GM19328 (cell line): ENCODE data around the gene ARPIN.
A peak's percentile ranks its signal among the peaks of the same experiment; 100 is the strongest.
"Not testable (repeated sequence)": the region's sequence is repeated elsewhere in the genome, so short reads cannot be mapped to it uniquely, and the experiment has no call there.

Experiments
- ATAC-seq: cut with Tn5 transposase; IDR thresholded peaks from one replicate; pipeline ENCODE4 v1.9.1; 2021; ENCODE audit warnings: mild to moderate bottlenecking, moderate library complexity; ENCODE audit not compliant: unreplicated experiment

The ARPIN gene

GRCh38 chr15:89880727-89881126 lies 32.0 kb downstream of the ARPIN start:
- no peak for ATAC-seq

DNA sequence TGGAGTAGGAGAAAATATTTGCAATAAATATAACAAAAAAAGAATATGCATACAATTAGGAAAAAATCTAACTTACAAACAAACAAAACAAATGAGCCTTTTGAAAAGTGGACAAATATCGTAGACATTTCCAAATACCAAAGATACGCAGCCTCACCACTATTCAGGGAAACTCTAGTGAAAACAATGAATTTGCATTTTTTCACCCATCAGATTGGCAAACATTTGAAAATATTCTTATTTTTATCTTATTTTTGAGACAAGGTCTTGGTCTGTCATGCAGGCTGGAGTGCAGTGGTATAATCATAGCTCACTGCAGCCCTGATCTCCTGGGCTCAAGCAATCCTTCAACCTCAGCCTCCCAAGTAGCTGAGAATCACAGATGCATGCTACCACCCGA lies 34.4 kb downstream of the ARPIN start:
- ATAC-seq: no peak

GRCh38 chr15:89877083-89877425 lies 35.7 kb downstream of the ARPIN start:
- no peak for ATAC-seq

GRCh38 chr15:89876396-89877082 lies 36.2 kb downstream of the ARPIN start:
- ATAC-seq: no peak

DNA sequence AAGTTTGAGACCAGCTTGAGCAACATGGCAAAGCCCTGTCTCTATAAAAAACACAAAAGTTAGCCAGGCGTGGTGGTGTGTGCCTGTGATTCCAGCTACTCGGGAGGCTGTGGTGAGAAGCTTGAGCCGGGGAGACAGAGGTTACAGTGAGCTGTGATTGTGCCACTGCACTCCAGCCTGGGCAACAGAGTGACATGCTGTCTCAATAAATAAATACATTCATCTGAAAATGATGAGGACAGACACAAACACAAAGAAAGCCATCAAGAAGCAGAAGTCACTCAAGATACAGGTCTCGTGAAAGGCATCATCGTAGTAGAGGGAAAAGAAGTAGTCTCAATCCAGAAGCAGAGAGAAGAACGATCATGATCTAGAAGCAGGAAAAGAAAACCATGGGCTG lies 37.0 kb downstream of the ARPIN start:
- ATAC-seq: no peak

DNA sequence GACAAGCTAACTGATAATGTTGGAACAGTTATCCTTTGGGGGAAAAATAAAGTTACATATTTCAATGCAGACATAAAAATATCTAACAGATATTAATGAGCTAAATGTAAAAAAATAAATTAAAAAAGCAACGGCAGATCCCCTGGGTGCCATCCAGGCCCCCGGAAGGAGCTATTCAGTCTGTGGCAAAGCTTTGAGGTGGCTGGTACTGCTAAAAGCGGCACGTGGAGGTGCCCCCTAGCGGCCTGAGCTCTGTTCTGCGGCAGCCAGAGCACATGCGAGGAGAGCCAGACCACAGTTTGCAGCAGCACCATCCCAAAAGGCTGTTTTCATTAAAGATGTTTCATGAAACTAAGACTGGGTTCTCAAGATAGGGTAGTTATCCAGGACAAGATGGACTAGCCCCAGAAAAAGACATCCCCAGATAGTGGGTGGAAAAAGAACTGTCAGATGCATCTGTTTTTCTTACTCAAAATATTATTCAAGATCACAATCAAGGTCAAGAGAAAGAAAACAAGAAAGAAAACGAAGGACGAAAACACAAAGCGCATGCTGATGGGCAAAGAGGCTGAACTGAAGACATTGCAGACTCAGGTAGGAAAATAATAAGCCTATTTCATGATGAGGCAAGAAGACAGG lies 37.7 kb downstream of the ARPIN start:
- peak; percentile 86 for ATAC-seq

DNA sequence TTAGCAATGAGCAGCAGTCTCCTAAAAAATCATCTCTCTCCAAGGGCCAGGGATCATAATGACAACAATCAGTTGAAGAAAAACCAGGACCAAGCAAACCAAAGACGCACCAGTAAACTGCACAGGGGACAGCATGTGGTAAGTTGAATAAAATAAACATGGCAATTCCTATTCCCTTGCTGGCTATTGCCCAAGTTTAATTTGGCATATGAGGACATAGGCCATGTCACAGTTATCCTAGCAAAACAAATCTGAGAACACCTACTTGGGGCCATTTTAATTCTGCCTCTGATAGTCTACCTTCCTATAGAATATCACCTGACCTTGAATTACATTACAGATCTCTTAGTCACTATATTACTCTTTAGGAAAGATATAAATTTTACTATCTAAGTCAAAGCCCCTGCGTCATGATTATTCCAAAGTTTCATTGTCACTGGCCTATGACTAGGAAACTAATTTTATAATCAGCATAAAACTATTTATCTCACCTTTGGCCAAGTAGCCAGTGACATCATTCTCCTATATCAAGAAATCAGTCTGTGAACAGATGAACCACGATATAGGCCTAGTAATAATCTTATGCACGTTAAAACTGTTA lies 42.0 kb downstream of the ARPIN start:
- no peak for ATAC-seq

DNA sequence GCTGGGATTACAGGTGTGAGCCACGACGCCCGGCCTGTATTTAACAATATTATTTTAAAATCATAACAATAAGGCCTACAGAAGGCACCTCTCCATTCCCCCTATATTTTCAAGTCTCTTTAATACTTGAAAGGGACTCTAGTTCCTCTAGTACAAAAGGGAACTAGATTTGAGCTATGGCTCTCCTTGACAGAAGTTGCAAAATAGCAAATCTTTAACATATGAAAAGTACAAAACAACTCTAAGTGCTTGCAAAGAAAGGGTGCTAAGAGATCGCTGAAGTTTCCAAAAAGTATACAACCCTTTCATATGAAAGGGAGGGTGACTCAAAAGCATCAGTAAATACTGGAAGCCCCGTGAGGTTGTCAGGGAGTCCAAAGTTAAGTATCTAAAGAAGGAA lies 42.7 kb downstream of the ARPIN start:
- ATAC-seq: no peak

- ATAC-seq: not testable (repeated sequence)
Observed at GRCh38 chr15:89869490-89869889, 43.3 kb downstream of the ARPIN start.

GRCh38 chr15:89864958-89865739 lies 47.6 kb downstream of the ARPIN start:
- ATAC-seq: no peak

DNA sequence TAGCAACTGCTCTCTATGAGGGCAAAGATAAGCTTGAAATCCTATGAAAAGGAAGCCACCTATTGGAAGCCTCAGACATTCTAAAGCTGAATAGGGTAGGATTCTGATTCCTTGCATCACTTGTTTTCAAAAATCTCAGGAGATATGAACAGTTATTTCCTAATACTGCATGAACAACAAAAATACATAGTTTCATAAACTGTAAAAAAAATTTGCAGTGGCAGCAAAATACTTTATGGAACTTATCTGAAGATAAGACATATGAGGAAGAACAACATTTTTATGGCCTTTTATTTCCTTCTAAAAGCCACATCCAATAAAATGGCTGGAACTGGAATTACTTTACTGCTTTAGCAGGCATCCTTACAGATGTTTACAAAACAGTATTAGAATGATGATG lies 48.8 kb downstream of the ARPIN start:
- ATAC-seq: no peak

DNA sequence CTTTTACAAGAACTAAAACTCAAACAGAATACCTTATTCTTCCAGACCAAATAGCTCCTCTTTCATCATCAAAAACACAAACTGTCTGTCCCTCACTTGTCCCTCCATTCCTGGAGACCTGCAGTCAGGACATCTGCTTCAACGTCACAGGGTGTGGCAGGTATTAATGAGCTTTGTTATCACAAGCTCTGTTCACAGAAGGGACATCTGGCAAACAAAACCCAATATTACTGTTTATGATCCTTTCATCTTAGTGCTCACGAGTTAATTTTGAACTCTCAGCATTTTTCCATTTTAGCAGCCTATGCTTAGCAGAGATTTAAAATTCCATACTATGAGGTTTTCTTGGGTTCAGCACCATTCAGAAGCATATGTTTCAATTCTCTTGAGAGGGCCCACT lies 51.9 kb downstream of the ARPIN start:
- ATAC-seq: no peak

- ATAC-seq: no peak
Observed at GRCh38 chr15:89860431-89860830, 52.3 kb downstream of the ARPIN start.

- no peak for ATAC-seq
Observed at GRCh38 chr15:89858661-89859458, 53.9 kb downstream of the ARPIN start.

GRCh38 chr15:89857673-89858072 lies 55.1 kb downstream of the ARPIN start:
- no peak for ATAC-seq

DNA sequence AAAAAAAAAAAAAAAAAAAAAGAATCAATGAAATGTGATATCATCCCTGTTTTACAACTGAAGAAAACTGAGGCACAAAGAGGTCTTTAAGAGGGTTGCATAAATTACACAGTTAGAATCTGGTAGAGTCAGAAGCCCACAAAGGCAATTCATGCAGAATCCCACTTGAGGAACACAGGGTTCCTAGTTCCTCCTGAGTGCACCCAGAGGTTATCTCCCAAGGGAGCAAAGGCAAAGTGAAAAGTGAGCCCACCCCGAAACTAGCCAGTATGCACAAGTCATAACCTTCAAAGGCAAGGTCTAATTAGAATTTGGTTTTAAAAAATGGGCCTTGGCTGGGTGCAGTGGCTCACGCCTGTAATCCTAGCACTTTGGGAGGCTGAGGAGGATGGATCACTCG lies 56.8 kb downstream of the ARPIN start:
- ATAC-seq: no peak

GRCh38 chr15:89854863-89855262 lies 57.9 kb downstream of the ARPIN start:
- not testable (repeated sequence) for ATAC-seq

GRCh38 chr15:89852342-89852995 lies 60.3 kb downstream of the ARPIN start:
- no peak for ATAC-seq

DNA sequence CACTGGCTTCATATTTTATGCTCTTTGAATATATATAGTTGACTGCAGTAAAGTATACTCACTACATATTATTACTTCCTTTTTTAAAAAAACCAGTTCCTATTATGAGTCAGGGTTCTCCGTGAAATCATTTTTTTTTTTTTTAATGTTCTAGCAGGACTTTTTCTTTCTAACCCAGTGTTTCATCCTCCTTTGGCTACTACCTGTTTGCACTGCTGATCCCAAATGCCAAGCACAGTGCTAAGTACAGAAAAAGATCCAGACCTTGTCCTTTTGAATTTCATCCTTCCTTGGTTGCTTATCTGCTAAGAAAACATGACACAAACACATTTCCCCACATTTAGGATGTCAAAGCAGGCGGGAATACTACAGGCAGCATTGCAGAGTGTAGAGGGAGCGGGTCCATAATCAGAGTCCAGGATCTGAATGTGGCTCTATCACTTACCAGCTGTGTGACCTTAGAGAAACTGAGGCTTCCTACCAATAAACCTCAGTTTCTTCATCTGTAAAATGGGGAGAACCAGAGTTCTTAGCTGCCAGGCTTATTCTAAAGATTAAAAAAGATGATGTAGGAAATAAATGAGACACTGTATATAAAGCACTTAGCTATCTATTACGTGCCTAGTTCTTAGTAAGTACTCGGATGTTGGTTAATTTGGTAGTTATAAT lies 60.9 kb downstream of the ARPIN start:
- no peak for ATAC-seq

DNA sequence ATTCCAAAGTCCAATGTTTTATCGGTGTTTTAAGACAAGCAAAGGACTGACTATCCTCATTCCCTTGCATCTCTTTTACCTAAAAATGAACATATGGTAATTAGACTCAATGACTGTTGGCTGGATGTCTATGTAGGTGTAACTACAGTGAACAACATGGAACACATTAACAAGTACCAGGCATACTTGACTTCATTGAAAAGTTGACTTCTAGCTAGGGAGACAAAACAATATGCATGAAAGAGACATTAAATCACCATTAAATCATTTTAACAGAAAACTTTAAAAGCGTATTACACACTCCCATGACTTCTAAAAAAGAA lies 63.8 kb downstream of the ARPIN start:
- ATAC-seq: no peak
